BLaER1 treated with 17β-estradiol and CSF1 and Interleukin-3, amounts not matched to agents 10 nM and 100 nM (cell line): ENCODE measurements around the gene SERPINE3.

Source experiments
- H3K27ac ChIP-seq, 11 experiments: shearing (Covaris generic); formaldehyde crosslinking; 2 replicates each; pipeline ENCODE4 v1.8.1; 2022
- H3K27me3 ChIP-seq, 11 experiments: shearing (Covaris generic); formaldehyde crosslinking; 2 replicates each; pipeline ENCODE4 v1.8.1; 2022
- H3K36me3 ChIP-seq, 11 experiments: shearing (Covaris generic); formaldehyde crosslinking; 2 replicates each; pipeline ENCODE4 v1.8.1; 2022
- H3K4me1 ChIP-seq, 10 experiments: shearing (Covaris generic); formaldehyde crosslinking; 2 replicates each; pipeline ENCODE4 v1.8.1; 2022
- H3K4me2 ChIP-seq, 11 experiments: shearing (Covaris generic); formaldehyde crosslinking; 2 replicates each; pipeline ENCODE4 v1.8.1; 2022
- H3K4me3 ChIP-seq, 10 experiments: shearing (Covaris generic); formaldehyde crosslinking; 2 replicates each; pipeline ENCODE4 v1.8.1; 2022
- H3K9ac ChIP-seq, 11 experiments: shearing (Covaris generic); formaldehyde crosslinking; 2 replicates each; pipeline ENCODE4 v1.8.1; 2022
- H3K9me3 ChIP-seq, 11 experiments: shearing (Covaris generic); formaldehyde crosslinking; replicated peaks in 1 of 11; 2 replicates each; pipeline ENCODE4 v1.8.1; 2022
- H4K20me1 ChIP-seq, 11 experiments: shearing (Covaris generic); formaldehyde crosslinking; 2 replicates each; pipeline ENCODE4 v1.8.1; 2022
- Cebpa-rat ChIP-seq, 11 experiments: shearing (Covaris generic); IDR thresholded peaks; 2 replicates each; pipeline ENCODE4 v1.8.1; 2022

The SERPINE3 gene

DNA sequence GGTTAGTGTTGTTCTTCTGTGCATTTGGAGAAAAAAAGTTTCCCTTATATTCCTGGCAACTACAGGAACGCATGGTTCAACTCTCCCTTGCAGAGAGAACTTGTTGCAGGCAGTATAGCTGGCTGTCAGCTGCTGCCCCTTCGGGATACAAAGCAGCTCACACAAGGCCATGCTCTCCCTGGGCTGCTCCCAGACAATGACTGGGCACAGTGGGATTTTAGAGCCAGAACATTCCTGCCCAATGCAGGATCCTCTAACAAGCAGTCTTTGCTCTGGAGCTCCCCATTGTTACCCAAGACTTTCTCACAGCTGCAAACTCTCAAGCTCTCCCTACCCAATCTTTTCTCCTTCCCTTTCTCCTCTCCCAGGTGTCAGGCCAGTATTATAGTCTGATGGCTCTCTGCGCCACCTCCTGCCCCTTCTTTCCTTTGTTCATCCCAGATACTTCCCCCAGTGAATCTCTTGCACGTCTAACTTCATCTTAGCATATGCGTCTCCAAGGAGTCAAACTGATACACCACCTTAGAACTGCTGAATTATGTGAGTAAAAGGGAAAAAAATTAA lies 27.5 kb upstream of the SERPINE3 start:
- H3K4me1 ChIP-seq: peaks cover 0 to 9% (median 6%) of the 10 kb centered on the region in 10 experiments; a peak in 6 of 20 replicates
- no peaks in the 10 kb centered on the region for H3K27me3 ChIP-seq
- no peak overlapping the region for H3K27ac ChIP-seq
- no peaks in the 10 kb centered on the region for H3K9me3 ChIP-seq
- H4K20me1 ChIP-seq: no peaks in the 10 kb centered on the region
- H3K9ac ChIP-seq: no peak overlapping the region
- H3K4me3 ChIP-seq: no peak overlapping the region
- no peaks in the 10 kb centered on the region for H3K36me3 ChIP-seq
- no peak overlapping the region for H3K4me2 ChIP-seq
- TF ChIP-seq Cebpa-rat (IDR thresholded peaks at IDR 0.05): no peak

DNA sequence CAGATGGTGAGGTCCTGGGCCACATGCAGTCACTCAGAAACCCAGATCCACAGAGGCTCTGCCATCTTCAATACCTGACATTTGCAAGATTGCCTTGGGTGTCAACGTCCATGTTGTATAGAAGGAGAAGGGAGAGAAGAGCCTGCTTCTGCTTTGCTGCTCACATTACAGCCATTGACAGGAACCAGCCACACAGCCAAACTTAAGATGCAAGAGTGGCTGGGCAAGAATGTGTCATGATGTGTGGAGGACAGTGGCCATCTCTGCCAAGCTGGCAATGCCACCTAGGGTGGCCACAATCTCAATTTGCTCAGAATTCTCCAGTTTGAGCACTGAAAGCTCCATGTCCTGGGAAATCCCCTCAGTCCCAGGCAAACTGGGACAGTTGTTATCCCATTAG lies 25.9 kb upstream of the SERPINE3 start:
- Histone ChIP-seq H3K27ac (no peak overlapping the region), H4K20me1 (no peaks in the 10 kb centered on the region), H3K9me3 (no peaks in the 10 kb centered on the region), H3K4me2 (no peak overlapping the region), H3K9ac (no peak overlapping the region), H3K36me3 (no peaks in the 10 kb centered on the region), H3K4me3 (no peak overlapping the region), H3K4me1 (peaks cover 0 to 9% (median 6%) of the 10 kb centered on the region in 10 experiments; a peak in 6 of 20 replicates), H3K27me3 (no peaks in the 10 kb centered on the region)
- no peak for TF ChIP-seq Cebpa-rat (IDR thresholded peaks at IDR 0.05)

DNA sequence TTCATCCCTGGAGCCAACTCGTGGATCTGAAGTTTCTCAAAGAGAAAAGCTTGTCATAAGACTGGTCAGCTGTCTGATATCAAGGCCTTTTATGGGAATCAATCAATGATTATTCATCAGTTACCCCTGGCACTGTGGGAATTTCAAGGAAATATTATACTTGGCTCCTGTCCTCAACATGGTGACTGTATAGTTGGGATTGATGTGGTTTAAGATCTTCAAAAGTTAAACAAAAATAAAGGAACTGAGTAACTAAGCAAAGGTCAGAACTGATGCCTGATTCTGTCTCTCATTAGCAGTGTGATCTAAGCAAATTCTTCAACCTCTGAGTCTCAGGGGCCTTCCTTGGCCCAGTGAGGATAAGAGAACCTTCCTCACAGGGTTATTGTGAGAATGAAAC lies 22.2 kb upstream of the SERPINE3 start:
- Histone ChIP-seq H3K27ac (no peak overlapping the region), H3K4me2 (no peak overlapping the region), H3K4me3 (no peak overlapping the region), H4K20me1 (no peaks in the 10 kb centered on the region), H3K9me3 (no peaks in the 10 kb centered on the region), H3K36me3 (no peaks in the 10 kb centered on the region), H3K27me3 (no peaks in the 10 kb centered on the region), H3K4me1 (peaks cover 0 to 9% (median 6%) of the 10 kb centered on the region in 10 experiments; a peak in 6 of 20 replicates), H3K9ac (no peak overlapping the region)
- TF ChIP-seq Cebpa-rat (IDR thresholded peaks at IDR 0.05): no peak

DNA sequence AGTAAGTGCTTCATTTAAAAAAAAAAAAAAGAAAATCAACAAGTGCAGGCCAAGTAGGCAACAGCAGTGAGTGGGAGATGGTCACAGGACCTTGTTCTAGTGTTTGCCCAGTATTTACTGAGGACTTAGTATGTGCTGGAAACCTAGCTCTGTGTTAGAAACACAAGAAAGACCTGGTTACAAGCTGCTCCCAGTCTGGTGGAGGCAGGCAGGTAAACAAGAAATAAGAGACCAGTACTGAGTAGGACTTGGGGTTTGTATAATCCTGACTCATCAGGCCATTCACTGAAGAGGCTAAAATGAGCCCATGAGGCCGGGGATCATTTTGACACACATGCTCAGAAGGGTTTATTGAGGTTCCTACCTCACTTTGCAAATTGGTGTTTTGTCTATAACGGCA lies 21.5 kb upstream of the SERPINE3 start:
- no peaks in the 10 kb centered on the region for H3K27me3 ChIP-seq
- peaks cover 0 to 9% (median 6%) of the 10 kb centered on the region in 10 experiments; a peak in 6 of 20 replicates for H3K4me1 ChIP-seq
- no peaks in the 10 kb centered on the region for H3K9me3 ChIP-seq

DNA sequence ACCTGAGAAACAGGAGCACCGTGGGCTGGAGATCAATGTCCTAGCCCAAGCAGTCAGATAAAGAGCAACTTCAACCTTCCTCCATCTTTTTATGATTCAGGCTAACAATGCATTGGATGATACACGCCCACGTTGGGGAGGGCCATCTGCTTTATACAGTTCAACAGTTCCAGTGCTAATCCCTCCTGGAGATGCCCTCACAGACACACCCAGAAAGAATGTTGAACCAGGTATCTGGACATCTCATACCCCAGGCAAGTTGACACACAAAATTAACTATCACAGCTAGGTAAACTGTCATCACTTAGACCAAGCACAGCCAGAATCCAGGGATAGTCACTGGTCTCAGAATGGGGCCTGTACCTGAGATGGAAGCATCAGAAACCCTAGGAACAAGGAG lies 20.6 kb upstream of the SERPINE3 start:
- no peaks in the 10 kb centered on the region for H3K27me3 ChIP-seq
- H3K9ac ChIP-seq: no peak overlapping the region
- H3K4me3 ChIP-seq: no peak overlapping the region
- H4K20me1 ChIP-seq: no peaks in the 10 kb centered on the region
- no peak for TF ChIP-seq Cebpa-rat (IDR thresholded peaks at IDR 0.05)
- H3K27ac ChIP-seq: no peak overlapping the region
- peaks cover 0 to 9% (median 6%) of the 10 kb centered on the region in 10 experiments; a peak in 6 of 20 replicates for H3K4me1 ChIP-seq
- no peaks in the 10 kb centered on the region for H3K9me3 ChIP-seq
- no peaks in the 10 kb centered on the region for H3K36me3 ChIP-seq
- no peak overlapping the region for H3K4me2 ChIP-seq

More for the DNA sequence above, 21.5 kb upstream of the SERPINE3 start:
- Histone ChIP-seq H3K27ac (no peak overlapping the region), H3K4me3 (no peak overlapping the region), H4K20me1 (no peaks in the 10 kb centered on the region), H3K4me2 (no peak overlapping the region), H3K36me3 (no peaks in the 10 kb centered on the region), H3K9ac (no peak overlapping the region)
- TF ChIP-seq Cebpa-rat (IDR thresholded peaks at IDR 0.05): no peak

DNA sequence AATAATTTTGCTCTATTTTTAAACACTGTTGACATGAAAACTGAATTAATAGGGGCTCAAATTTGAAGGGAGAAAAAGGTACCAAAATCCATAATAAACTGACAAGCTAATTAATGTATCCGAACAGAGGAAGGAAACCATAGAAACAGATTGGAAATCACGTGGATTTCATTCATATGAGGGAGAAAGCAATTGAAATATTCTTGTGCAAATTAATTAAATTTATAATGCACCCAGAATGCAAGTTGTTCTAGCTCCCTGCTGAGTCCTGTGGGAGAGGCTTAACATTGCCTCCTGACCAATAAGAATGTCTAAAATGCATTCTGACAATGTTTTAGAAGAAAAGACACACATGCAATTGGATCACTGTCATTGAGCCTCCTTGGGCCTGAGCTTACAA lies 17.7 kb upstream of the SERPINE3 start:
- Histone ChIP-seq H4K20me1 (no peaks in the 10 kb centered on the region; a peak in 1 of 22 replicates), H3K4me1 (peaks cover 0 to 13% (median 5%) of the 10 kb centered on the region in 10 experiments; a peak in 8 of 20 replicates), H3K27me3 (no peaks in the 10 kb centered on the region), H3K27ac (no peak overlapping the region), H3K4me3 (no peak overlapping the region), H3K4me2 (no peak overlapping the region), H3K9me3 (no peaks in the 10 kb centered on the region), H3K9ac (no peak overlapping the region), H3K36me3 (no peaks in the 10 kb centered on the region)
- no peak for TF ChIP-seq Cebpa-rat (IDR thresholded peaks at IDR 0.05)

DNA sequence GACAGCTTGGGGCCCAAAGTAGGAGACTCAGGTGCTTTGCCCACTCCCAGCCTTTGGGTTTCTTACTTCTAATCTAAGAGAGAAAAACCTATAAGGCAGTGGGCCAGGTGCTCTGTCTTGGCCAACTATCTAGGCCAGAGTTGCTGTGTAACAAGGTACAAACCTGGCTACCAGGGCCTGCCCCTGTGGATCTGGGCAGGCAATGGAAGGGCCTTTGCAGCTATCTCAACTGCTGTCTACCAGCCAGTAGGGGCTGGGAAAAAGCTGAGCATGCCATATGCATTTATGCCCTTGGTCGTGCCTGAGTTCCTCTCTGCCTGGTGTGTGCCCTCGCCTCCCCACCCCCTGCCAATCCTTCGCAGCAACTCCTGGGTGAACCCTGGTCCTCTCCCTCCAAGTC lies 16.7 kb upstream of the SERPINE3 start:
- Histone ChIP-seq H3K4me2 (no peak overlapping the region), H3K4me3 (no peak overlapping the region), H3K27ac (no peak overlapping the region), H3K27me3 (no peaks in the 10 kb centered on the region), H3K9ac (no peak overlapping the region), H3K36me3 (no peaks in the 10 kb centered on the region), H3K4me1 (peaks cover 0 to 13% (median 5%) of the 10 kb centered on the region in 10 experiments; a peak in 8 of 20 replicates), H3K9me3 (no peaks in the 10 kb centered on the region), H4K20me1 (no peaks in the 10 kb centered on the region; a peak in 1 of 22 replicates)
- TF ChIP-seq Cebpa-rat (IDR thresholded peaks at IDR 0.05): no peak

DNA sequence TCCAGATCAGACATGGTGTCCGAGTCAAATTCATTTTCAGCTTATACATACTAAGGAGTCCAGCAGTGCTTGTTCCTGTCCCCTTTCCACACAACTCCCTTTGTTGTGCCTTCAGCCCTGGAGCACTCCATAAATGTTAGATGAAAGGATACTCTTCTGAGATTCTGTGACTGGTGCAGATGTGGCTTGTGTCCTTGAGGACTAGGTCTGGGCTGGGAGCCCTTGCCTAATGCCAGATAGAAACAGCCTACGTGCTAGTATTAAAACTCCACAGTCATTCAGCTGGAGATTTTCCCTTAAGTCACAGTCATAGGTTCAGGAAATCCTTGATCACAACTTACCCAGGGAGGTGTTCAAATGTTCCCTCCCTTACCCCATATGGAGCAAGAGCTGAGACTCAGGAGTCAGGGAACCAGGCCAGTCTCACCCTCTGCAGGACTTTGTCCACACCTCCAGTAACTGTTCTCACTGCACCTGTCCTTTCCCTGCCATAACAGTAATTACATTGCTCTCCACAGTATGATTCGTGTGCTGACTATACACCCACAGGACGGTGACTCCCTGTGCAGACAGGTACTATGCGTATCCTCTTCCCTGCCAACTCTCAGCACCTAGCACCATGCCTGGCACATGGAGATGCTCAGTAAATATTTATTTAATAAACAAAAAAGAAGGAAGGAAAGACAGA lies 15.5 kb upstream of the SERPINE3 start:
- no peak for TF ChIP-seq Cebpa-rat (IDR thresholded peaks at IDR 0.05)
- H3K4me3 ChIP-seq: no peak overlapping the region
- H4K20me1 ChIP-seq: no peaks in the 10 kb centered on the region; a peak in 1 of 22 replicates
- H3K9ac ChIP-seq: no peak overlapping the region
- H3K9me3 ChIP-seq: no peaks in the 10 kb centered on the region
- H3K4me2 ChIP-seq: peak overlapping the region in 2 of 11 experiments; percentile 17 to 28; a peak in 2 of 22 replicates
- H3K27ac ChIP-seq: no peak overlapping the region
- no peaks in the 10 kb centered on the region; a peak in 1 of 22 replicates for H3K27me3 ChIP-seq
- H3K36me3 ChIP-seq: no peaks in the 10 kb centered on the region
- H3K4me1 ChIP-seq: peaks cover 0 to 13% (median 5%) of the 10 kb centered on the region in 10 experiments; a peak in 8 of 20 replicates

DNA sequence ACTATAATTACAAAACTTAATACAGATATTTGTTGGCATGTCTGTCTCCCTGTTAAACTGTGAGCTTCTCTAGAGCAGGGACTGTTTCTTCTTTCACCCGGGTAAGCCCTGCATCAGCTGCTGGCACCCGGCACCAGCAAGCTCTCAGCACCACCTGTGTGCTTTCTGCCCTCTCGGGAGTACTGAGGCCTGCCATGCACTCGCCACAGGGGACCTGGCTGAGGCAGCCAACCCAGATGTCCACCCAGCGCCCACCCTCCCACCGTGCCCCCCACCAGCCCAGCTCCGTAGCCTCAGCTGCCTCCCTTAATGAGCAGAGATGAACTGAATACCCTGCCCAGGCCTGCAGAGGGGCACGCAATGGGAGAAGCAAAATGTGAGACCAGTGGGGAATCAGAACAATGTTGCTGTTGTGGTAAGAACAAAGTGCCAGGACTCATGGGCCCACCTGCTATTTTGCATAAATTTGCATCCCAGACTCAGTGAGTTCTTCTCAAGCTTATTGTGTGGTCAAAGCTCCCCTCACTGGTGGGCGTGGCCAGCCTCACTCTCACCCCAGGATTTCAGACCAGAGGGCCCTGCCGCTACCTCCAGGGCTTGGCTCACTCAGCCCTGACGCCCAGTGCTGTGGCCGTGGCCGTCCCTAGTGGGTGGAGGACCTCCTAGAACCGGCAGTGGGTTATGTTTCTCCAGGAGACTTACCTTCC lies 14.6 kb upstream of the SERPINE3 start:
- Histone ChIP-seq H3K36me3 (no peaks in the 10 kb centered on the region), H3K27ac (no peak overlapping the region), H3K4me1 (peaks cover 2 to 13% (median 7%) of the 10 kb centered on the region in 10 experiments; a peak in 15 of 20 replicates), H3K27me3 (no peaks in the 10 kb centered on the region; a peak in 1 of 22 replicates), H3K4me2 (peak overlapping the region in 5 of 11 experiments; percentile 17 to 30 (median 29); a peak in 6 of 22 replicates), H4K20me1 (no peaks in the 10 kb centered on the region; a peak in 1 of 22 replicates), H3K9me3 (no peaks in the 10 kb centered on the region), H3K4me3 (no peak overlapping the region), H3K9ac (no peak overlapping the region)
- no peak for TF ChIP-seq Cebpa-rat (IDR thresholded peaks at IDR 0.05)
